GM23248 (cell line): Measurements from ENCODE around the gene NOBOX. TPM values are rescaled to one million over a fixed set of nuclear protein-coding genes. Genes with fewer than 3 reads are reported as not detected.
"Not testable (repeated sequence)": the region's sequence is repeated elsewhere in the genome, so short reads cannot be mapped to it uniquely, and the experiment has no call there.

ENCODE experiments used
- DNase-seq: peaks from one replicate; pipeline ENCODE4 v3.0.0-alpha.2; 2015
- H2AFZ ChIP-seq: fragments of 200-600 bp; sonication (generic); 2 replicates; pipeline ENCODE4 v1.6.1; 2016; ENCODE audit warnings: antibody characterized with exemption
- H3F3A ChIP-seq: fragments of 200-600 bp; sonication (generic); 2 replicates; pipeline ENCODE4 v1.6.1; 2016; ENCODE audit warnings: mild to moderate bottlenecking, antibody characterized with exemption, mixed run types; ENCODE audit not compliant: insufficient read depth
- H3K27ac ChIP-seq: fragments of 200-600 bp; sonication (generic); 2 replicates; pipeline ENCODE4 v1.5.1; 2016; ENCODE audit warnings: mild to moderate bottlenecking
- H3K27me3 ChIP-seq: fragments of 200-600 bp; sonication (generic); replicated peaks from 2 replicates; pipeline ENCODE4 v1.6.1; 2016; ENCODE audit warnings: mild to moderate bottlenecking; ENCODE audit not compliant: insufficient read depth
- H3K36me3 ChIP-seq: fragments of 200-600 bp; sonication (generic); 2 replicates; pipeline ENCODE4 v1.6.1; 2016; ENCODE audit warnings: low read depth, mild to moderate bottlenecking
- H3K4me1 ChIP-seq: fragments of 200-600 bp; sonication (generic); 2 replicates; pipeline ENCODE4 v1.6.1; 2016; ENCODE audit warnings: mild to moderate bottlenecking; ENCODE audit not compliant: insufficient read depth
- H3K4me2 ChIP-seq: fragments of 200-600 bp; sonication (generic); one replicate; pipeline ENCODE4 v1.6.1; 2016; ENCODE audit warnings: mild to moderate bottlenecking; ENCODE audit not compliant: unreplicated experiment
- H3K4me3 ChIP-seq: fragments of 200-600 bp; sonication (generic); 2 replicates; pipeline ENCODE4 v1.5.1; 2016; ENCODE audit warnings: mild to moderate bottlenecking
- H3K79me2 ChIP-seq: fragments of 200-600 bp; sonication (generic); 2 replicates; pipeline ENCODE4 v1.6.1; 2016; ENCODE audit warnings: mild to moderate bottlenecking; ENCODE audit not compliant: insufficient read depth
- H3K9ac ChIP-seq: fragments of 200-600 bp; sonication (generic); 2 replicates; pipeline ENCODE4 v1.6.1; 2016; ENCODE audit warnings: mild to moderate bottlenecking
- H3K9me2 ChIP-seq: fragments of 200-600 bp; sonication (generic); 2 replicates; pipeline ENCODE4 v1.6.1; 2016; ENCODE audit warnings: mixed run types, mild to moderate bottlenecking, moderate library complexity; ENCODE audit not compliant: insufficient read depth
- H3K9me3 ChIP-seq: fragments of 200-600 bp; sonication (generic); one replicate; pipeline ENCODE4 v1.6.1; 2017; ENCODE audit warnings: low read depth
- H4K20me1 ChIP-seq: fragments of 200-600 bp; sonication (generic); 2 replicates; pipeline ENCODE4 v1.6.0; 2016; ENCODE audit not compliant: insufficient read depth
- EZH2 ChIP-seq: fragments of 200-600 bp; sonication (generic); IDR thresholded peaks from 2 replicates; pipeline ENCODE4 v1.6.1; 2018; ENCODE audit warnings: antibody characterized with exemption, mild to moderate bottlenecking; ENCODE audit not compliant: insufficient read depth, poor library complexity, severe bottlenecking
- EZH2phosphoT487 ChIP-seq: fragments of 200-600 bp; sonication (generic); IDR thresholded peaks from 2 replicates; pipeline ENCODE4 v1.6.1; 2018; ENCODE audit warnings: antibody characterized with exemption, moderate library complexity, mild to moderate bottlenecking, low read depth; ENCODE audit not compliant: insufficient read depth
- WGBS, 2 experiments: methylation state at CpG; one replicate each; pipeline ENCODE4 v1.1.6; 2015 to 2017; ENCODE audit warnings: low lambda C conversion rate in 2 of 2, low coverage in 1 of 2; ENCODE audit errors: missing lambda C conversion rate in 2 of 2; 5-methylcytosine and 5-hydroxymethylcytosine counted together
- in situ Hi-C: fragments of 300-500 bp; cut with MboI; formaldehyde crosslinking; loops from 2 replicates; pipeline ENCODE4 v1.15.0; 2020
- polyA plus RNA-seq: library from polyadenylated mRNA; unstranded; fragments of >200 nt; fragmentation: Nextera tagmentation; extraction: Ambion mirVana; gene quantifications from 2 replicates; pipeline ENCODE4 v1.2.1, GENCODE V29; 2016
- total RNA-seq: library from RNA; depleted of rRNA; stranded (reverse); fragments of >200 nt; shearing (Covaris generic); gene quantifications from 2 replicates; pipeline ENCODE4 v1.2.3, GENCODE V29; 2014

The NOBOX gene
- total and polyA plus RNA-seq, 2 experiments from 2014 or later = not detected

DNA sequence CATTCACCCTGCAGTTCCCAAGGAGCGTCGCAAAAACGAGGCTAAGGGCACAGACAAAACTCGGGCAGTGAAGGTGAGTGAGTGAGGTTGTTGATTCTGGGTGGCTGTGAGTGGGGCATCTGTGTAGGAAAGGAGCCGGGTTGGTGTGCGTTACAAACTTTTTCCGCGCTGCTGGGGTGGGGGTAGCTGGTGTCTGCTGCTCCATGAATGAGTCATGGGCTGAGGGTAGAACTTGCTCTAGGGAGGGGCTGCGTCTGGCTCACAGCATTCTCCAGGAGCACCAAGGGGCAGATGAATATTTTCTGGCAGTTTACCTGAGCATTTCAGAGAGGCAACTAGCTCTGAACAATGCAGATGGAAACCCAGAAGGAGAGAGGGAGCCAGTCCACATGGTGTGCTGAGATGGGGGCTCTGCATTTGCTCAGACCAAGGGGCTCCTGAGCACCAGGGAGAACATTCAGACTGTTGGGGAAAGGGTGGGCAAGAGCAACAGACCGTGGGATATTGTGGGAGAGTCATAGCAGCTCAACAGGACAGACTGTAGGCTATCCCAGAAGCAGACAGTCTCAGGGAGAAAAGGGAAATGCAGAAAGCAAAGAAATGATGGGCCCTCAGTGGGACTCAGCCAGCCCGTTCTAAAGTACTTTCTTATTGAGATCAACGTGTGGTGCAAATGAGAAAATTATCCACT lies 18.8 kb downstream of the NOBOX start:
- Histone ChIP-seq H3K36me3 (no peaks in the 10 kb centered on the region), H3K4me2 (no peak overlapping the region), H2AFZ (no peak overlapping the region), H3K27ac (no peak overlapping the region), H3K4me1 (peaks cover 16% of the 10 kb centered on the region; the same call in 1 of the 2 replicates), H3K9me2 (no peaks in the 10 kb centered on the region), H3F3A (peaks cover 9% of the 10 kb centered on the region), H4K20me1 (no peaks in the 10 kb centered on the region), H3K27me3 (no peaks in the 10 kb centered on the region), H3K9me3 (no peaks in the 10 kb centered on the region), H3K79me2 (no peaks in the 10 kb centered on the region), H3K4me3 (no peak overlapping the region), H3K9ac (no peak overlapping the region)
- TF ChIP-seq EZH2phosphoT487 = no peak
- TF ChIP-seq EZH2 = no peak
- DNase-seq = no peak
- WGBS, 2 experiments = 76 to 77% methylated on average over 12 of the region's 12 CpGs
- in situ Hi-C loops = no loop called here

DNA sequence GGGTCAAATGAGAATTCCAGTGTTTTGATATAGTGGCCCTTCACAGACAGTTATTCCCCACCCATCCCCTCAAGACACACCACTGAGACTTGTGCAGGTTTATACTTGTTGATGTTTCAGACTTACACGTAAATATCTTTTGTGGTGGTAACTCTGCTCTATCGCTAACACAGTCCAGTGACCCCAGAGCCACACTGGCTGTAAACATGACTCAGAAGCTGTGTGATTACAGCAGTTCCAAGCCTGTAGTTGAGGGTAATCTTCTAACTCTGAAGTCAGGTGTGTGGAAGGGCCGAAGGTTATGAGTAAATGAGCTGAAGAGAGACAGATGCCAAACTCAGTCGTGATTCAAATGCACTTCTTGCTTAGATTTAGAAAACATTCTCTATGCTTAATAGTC lies 19.4 kb downstream of the NOBOX start:
- in situ Hi-C loops = no loop called here

DNA sequence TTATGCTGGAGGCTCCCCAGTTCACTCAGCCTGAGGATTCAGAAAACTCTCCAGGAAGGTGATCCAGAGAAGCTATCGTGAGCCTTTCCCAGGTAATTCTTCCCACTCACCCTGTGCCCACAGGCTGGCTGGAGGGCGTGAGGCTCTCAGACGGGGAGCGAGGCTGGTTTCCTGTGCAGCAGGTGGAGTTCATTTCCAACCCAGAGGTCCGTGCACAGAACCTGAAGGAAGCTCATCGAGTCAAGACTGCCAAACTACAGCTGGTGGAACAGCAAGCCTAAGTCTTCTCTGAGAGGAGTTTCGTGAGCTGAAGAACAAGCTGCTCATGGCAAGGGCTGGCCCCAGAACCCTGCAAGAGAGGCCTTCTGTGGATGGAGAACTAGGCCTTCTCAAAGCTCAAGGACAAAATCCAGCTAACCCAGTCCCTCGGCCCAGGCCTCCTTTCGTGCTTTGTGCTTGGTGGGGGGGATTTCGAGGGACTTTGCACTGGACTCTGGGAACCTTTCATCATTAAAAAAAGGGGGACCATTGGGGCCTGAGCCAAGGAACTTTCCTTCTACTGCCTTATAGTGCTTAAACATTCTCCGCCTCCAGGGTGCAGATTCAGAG lies 23.6 kb downstream of the NOBOX start:
- H4K20me1 ChIP-seq = no peaks in the 10 kb centered on the region
- H3K27me3 ChIP-seq = no peaks in the 10 kb centered on the region
- no peaks in the 10 kb centered on the region for H3K9me2 ChIP-seq
- no peaks in the 10 kb centered on the region for H3F3A ChIP-seq
- TF ChIP-seq EZH2 (no peak), EZH2phosphoT487 (no peak)
- H3K27ac ChIP-seq = no peak overlapping the region
- 85 to 89% methylated on average over 11 of the region's 11 CpGs for WGBS, 2 experiments
- DNase-seq = no peak
- H3K79me2 ChIP-seq = no peaks in the 10 kb centered on the region
- no peaks in the 10 kb centered on the region for H3K9me3 ChIP-seq
- H3K4me3 ChIP-seq = no peak overlapping the region
- H3K4me2 ChIP-seq = no peak overlapping the region
- no peak overlapping the region for H2AFZ ChIP-seq
- in situ Hi-C loops = no loop called here
- H3K9ac ChIP-seq = no peak overlapping the region
- H3K36me3 ChIP-seq = no peaks in the 10 kb centered on the region
- no peaks in the 10 kb centered on the region for H3K4me1 ChIP-seq

More for the DNA sequence above, 19.4 kb downstream of the NOBOX start:
- no peaks in the 10 kb centered on the region for H4K20me1 ChIP-seq
- H3K4me1 ChIP-seq = peaks cover 16% of the 10 kb centered on the region; the same call in 1 of the 2 replicates
- no peak overlapping the region for H2AFZ ChIP-seq
- H3K27me3 ChIP-seq = no peaks in the 10 kb centered on the region
- H3K9me3 ChIP-seq = no peaks in the 10 kb centered on the region
- WGBS, 2 experiments = 83 to 87% methylated on average over 4 of the region's 4 CpGs
- no peak overlapping the region for H3K9ac ChIP-seq
- H3K79me2 ChIP-seq = no peaks in the 10 kb centered on the region
- H3K4me3 ChIP-seq = no peak overlapping the region
- no peak for TF ChIP-seq EZH2phosphoT487
- TF ChIP-seq EZH2 = no peak
- no peaks in the 10 kb centered on the region for H3K36me3 ChIP-seq
- peaks cover 9% of the 10 kb centered on the region for H3F3A ChIP-seq
- H3K4me2 ChIP-seq = no peak overlapping the region
- no peaks in the 10 kb centered on the region for H3K9me2 ChIP-seq
- no peak overlapping the region for H3K27ac ChIP-seq
- no peak for DNase-seq

DNA sequence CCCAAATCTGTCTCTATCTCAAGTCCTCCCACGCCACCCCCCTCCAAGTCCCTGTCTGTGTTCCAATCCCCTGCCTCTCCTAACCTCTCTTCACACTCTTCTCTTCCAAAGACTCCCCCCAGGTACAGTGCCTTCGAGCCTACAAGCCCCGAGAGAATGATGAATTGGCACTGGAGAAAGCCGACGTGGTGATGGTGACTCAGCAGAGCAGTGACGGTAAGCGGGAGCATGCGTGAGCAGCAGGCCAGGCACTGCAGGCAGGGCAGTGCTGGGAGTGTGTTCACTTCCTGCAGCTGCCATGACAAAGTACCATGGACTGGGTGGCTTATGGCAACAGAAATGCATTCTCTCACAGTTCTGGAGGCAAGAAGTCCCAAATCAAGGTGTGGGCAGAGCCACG lies 24.8 kb downstream of the NOBOX start:
- DNase-seq = no peak
- Histone ChIP-seq H3K36me3 (no peaks in the 10 kb centered on the region), H3K9me2 (no peaks in the 10 kb centered on the region), H3K4me2 (no peak overlapping the region), H3K9me3 (no peaks in the 10 kb centered on the region), H3K4me3 (no peak overlapping the region), H3K4me1 (no peaks in the 10 kb centered on the region), H3K9ac (no peak overlapping the region), H3K27me3 (no peaks in the 10 kb centered on the region), H2AFZ (no peak overlapping the region), H3F3A (no peaks in the 10 kb centered on the region), H3K27ac (no peak overlapping the region), H3K79me2 (no peaks in the 10 kb centered on the region), H4K20me1 (no peaks in the 10 kb centered on the region)
- TF ChIP-seq EZH2phosphoT487 (no peak), EZH2 (no peak)
- 83 to 87% methylated on average over 9 of the region's 9 CpGs for WGBS, 2 experiments
- in situ Hi-C loops = no loop called here

DNA sequence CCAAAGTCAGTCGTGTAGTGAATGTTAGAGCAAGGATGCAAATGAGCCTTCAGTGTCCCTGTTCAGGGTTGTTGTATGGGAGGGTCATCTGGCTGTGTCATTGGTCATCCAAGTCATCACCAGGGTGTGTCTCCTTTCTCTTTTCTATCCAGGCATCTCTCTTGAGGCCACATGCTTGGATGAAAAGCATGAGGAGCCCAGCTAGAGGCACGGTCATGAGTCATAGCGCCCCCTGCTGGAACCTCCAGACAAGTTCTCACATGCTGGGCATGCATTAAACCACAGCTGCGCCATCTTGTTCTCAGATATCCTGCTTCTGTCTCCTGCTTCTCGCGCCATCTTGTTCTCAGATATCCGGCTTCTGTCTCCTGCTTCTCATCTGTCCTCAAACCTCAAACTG lies 34.3 kb downstream of the NOBOX start:
- H2AFZ ChIP-seq, H3K4me2 ChIP-seq, H3F3A ChIP-seq, H4K20me1 ChIP-seq, H3K79me2 ChIP-seq, H3K9ac ChIP-seq, H3K36me3 ChIP-seq, H3K9me3 ChIP-seq, DNase-seq, H3K27me3 ChIP-seq, H3K4me1 ChIP-seq, H3K27ac ChIP-seq, H3K9me2 ChIP-seq, in situ Hi-C loops, H3K4me3 ChIP-seq: not testable (repeated sequence)
- WGBS, 2 experiments = 93 to 97% methylated on average over 4 of the region's 7 CpGs

DNA sequence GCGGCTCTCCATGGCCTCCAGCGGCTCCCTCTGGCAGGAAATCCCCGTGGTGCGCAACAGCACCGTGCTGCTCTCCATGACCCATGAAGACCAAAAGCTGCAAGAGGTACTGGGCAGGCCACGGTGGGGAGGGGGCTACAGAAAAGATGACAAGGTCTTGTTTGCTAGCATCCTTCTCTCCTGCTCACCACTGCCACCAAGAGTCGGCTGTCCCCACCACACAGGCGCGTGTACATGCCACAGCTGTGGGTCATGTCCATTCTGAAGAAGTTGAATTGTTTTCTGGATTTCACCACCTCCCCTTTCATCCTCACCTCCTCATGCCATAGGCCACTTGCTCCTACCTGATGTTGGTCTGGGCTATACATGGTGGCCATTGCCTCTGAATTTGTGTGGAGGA lies 36.2 kb downstream of the NOBOX start:
- H3K79me2 ChIP-seq, H3K9me3 ChIP-seq, H3K4me2 ChIP-seq, in situ Hi-C loops, H4K20me1 ChIP-seq, DNase-seq, H3F3A ChIP-seq, H3K36me3 ChIP-seq, H3K4me1 ChIP-seq, H3K27ac ChIP-seq, H2AFZ ChIP-seq, H3K4me3 ChIP-seq, H3K9ac ChIP-seq, H3K9me2 ChIP-seq, H3K27me3 ChIP-seq: not testable (repeated sequence)
- WGBS, 2 experiments = no CpG with 5 or more reads among the region's 9 CpGs

DNA sequence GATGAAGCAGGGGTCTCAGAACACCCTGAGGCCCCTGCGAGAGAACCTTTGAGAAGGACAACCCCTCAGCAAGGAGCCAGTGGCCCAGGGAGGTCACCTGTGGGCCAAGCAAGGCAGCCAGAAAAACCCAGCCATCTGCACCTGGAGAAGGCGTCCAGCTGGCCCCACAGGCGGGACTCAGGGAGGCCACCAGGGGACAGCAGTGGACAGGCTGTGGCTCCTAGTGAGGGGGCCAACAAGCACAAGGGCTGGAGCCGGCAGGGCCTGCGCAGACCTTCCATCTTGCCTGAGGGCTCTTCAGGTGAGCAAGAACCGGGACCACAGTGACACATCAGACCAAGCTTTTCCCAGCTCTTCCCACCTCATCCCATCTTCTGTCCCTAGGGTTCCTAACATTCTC lies 38.0 kb downstream of the NOBOX start:
- H3K9me3 ChIP-seq, H2AFZ ChIP-seq, H3K9ac ChIP-seq, H3K4me1 ChIP-seq, H3K36me3 ChIP-seq, DNase-seq, in situ Hi-C loops, H3K4me3 ChIP-seq, H3K4me2 ChIP-seq, H3K27me3 ChIP-seq, H3K79me2 ChIP-seq, H3F3A ChIP-seq, H4K20me1 ChIP-seq, H3K9me2 ChIP-seq, H3K27ac ChIP-seq: not testable (repeated sequence)
- no CpG with 5 or more reads among the region's 6 CpGs for WGBS, 2 experiments
